ENCODE results near the gene ADCY5.

ADCY5 gene

GRCh38 chr3:123367467-123368154, 81.3 kb downstream of the ADCY5 start:
- no peak for DNase-seq (ENCODE audit: low read depth)

- peak; percentile 32 for DNase-seq (ENCODE audit: low read depth)
Observed at GRCh38 chr3:123365450-123366143, 83.3 kb downstream of the ADCY5 start.

DNA sequence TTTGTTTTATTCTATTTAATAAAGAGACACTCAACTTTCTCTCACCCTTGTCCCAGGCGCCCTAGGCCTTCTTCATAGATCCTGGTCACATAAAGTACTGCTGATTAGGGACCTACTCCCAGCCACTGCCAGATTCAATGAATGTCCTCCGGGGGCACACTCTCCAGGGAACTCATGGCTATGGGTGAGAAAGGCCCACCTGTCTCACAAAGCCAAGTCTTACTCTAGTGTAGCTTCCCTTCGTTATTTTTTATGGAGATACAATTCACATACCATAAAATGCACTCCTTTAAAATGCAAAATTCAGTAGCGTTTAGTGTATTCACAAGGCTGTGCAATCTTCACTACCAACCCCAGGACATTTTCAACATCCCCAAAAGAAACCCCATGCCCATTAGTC, 87.8 kb downstream of the ADCY5 start:
- DNase-seq (ENCODE audit: low read depth), result no peak

DNA sequence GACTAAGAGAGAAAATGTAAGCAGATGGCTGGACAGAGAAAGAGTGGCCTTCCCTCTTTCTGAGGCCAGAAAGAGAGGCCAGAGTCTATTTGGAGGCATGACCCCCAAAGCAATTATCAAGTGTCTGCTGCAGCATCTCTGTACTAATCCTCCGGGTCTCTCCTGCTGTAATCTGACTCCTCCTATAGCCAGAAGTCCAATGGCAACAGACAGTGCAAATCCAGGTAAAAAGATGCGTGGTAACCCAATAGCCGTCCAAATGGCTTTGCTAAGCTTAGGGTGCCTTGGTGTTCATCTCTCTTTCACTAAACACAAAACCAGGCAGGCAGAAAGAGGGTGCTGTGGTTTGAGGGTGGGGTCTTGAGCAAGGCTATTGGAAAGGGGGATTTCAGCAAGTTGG, 91.6 kb downstream of the ADCY5 start:
- no peak for DNase-seq (ENCODE audit: low read depth)

- DNase-seq (ENCODE audit: low read depth), result peak; percentile 57
Observed at GRCh38 chr3:123353850-123354233, 95.0 kb downstream of the ADCY5 start.

- DNase-seq (ENCODE audit: low read depth), result no peak
Observed at GRCh38 chr3:123353227-123353849, 95.6 kb downstream of the ADCY5 start.

- DNase-seq (ENCODE audit: low read depth), result no peak
Observed at GRCh38 chr3:123352134-123352554, 96.7 kb downstream of the ADCY5 start.

DNA sequence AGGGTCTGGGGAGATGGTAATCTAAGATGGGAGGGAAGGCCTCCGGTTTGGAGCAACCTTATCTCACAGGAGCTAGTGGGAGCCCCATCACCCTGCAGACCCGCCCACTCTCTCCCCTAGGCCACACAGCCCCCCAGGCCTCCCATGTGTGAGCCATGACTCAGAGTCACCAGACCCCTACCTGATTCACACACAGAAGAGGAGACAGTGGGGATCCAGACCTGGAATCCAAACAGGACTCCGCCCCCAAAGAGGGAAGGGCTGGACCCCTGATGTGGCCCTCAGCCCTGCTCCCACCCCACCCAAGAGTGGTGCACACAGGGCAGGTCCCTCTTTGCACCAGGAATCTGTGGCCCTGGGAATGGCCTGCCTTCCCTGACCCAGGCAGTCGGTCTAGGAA, 97.4 kb downstream of the ADCY5 start:
- no peak for DNase-seq (ENCODE audit: low read depth)

- DNase-seq (ENCODE audit: low read depth), result no peak
Observed at GRCh38 chr3:123350971-123351370, 97.9 kb downstream of the ADCY5 start.

GRCh38 chr3:123349566-123350435, 99.1 kb downstream of the ADCY5 start:
- DNase-seq (ENCODE audit: low read depth), result no peak

GRCh38 chr3:123349201-123349535, 99.7 kb downstream of the ADCY5 start:
- no peak for DNase-seq (ENCODE audit: low read depth)

DNA sequence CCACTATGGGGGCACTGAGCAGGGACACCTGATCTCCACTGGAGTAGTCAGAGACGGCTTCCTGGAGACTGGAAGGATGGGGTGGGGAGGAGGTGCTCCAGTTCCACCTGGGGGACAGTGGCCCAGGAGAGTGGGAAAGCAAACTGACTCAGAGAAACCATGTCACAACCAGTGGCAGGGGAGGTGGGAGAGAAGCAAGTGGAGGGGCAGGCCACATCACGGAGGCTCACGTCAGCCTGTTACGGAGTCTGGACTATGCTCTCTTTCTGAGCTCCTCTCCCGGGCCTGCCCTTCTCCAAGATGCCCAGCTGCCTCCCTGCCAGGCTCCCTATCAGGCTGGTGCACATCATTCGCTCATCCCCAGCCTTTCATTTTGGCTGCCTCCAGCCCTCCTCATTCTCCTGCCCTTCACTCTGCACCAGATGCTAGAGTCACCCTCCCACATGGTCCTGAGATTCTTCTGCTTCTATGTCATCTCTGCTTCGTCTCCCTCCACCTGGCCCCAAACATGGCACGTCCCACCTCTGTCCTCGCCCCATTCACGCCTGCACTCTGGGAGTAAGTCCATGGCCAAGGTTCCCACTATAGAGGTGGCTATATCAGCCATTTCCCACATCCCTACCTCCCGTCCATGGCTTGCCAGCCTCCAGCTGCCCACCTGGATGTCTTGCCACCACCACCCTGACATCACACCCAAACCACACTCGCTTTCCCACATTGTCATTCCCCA, 100.3 kb downstream of the ADCY5 start:
- no peak for DNase-seq (ENCODE audit: low read depth)

DNA sequence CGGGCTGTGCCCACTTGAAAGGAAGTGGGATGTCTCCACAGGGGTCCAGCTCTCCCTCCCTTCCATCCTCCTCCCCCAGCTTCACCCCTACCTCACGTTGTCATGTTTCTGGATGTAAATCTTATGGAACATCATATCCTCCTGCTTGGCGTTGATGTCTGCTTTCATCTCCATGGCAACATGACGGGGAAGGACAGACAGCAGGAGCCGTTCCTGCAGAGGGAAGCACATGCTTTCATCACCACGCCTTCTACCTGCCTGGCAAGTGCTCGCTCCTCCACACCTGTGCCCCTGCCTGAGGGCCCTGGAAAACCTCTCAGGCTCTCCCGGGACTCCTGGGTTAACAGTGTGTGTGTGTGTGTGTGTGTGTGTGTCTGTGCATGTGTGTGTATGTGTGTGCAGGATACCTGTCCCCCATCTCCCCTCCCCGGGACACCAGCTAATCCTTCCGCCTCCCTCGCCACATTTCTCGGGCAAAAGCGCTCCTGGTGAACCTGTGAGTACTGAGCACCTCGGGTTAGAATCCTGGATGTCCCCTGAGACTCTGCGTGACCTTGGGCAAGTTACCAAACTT, 101.1 kb downstream of the ADCY5 start:
- DNase-seq (ENCODE audit: low read depth), result no peak

DNA sequence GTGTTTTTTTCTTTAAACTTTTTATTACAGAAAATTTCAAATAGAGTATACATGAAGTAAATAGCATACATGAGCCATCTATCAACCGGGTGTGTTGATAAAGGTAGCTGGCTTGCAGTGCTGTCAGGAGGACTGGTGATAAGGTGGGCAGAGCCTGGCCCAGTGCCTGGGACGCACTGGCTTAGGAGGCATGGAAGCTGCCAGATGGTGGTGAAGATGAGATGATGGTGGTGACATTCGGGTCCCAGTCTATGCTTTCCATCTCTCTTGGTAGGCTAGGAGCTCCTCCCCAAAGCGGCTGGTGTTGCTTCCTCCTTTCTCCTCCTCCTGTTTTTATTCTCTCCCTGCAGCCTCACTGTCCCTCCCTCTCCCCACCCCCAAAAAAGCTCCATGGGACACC, 101.7 kb downstream of the ADCY5 start:
- DNase-seq (ENCODE audit: low read depth), result no peak

DNA sequence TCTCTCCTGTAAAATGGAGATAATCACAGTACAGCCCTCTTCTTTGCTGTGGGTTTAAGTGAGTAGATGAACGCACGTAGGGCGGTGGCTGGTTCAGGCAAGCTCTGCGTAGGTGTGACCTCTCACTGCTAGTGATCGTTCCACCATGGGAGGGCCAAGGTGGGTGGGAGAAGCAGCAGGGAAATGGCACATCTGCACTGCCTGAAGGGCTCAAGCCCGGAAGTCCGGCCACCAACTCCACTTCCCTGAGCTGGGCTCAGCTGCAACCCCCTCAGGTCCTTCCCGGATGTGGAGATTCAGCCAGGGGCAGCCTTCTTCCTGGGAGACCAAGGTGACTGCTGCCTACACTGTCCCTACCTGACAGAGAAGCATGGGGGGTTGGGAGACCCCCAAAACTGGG, 102.9 kb downstream of the ADCY5 start:
- no peak for DNase-seq (ENCODE audit: low read depth)

GRCh38 chr3:123344907-123345594, 103.8 kb downstream of the ADCY5 start:
- no peak for DNase-seq (ENCODE audit: low read depth)

DNA sequence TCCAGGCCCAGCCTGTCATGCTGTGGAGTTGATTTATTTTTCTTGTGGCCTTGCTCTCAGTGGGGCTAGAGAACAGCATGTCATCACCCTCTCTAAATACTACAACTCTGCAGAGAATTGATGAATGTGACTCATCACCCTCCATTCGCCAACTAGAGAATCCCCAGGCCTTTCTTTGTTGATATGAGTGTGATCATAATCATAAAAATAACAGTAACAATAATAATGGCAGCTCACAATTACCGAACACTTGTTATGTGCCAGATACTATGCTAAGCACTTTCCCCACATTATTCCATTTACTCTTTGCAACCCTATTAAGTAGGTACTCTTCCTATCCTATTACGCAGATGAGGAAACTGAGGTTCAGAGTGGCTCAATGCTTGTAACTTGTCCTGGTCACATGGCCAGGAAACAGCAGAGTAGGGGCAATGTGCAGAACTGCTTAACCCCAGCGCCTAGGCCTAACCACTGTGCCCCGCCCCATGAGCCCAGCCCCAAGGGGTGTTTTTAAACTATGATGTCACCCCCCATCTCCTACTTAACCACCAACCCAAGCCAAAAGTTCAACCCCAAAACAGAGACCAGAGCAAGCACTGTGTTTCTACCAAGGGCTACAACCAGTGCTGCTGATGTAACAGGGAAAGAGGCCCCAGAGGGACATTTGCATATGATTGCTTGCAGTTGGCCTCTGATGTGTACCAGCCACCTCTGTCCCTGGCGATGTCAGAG, 104.5 kb downstream of the ADCY5 start:
- peak; percentile 75 for DNase-seq (ENCODE audit: low read depth)

DNA sequence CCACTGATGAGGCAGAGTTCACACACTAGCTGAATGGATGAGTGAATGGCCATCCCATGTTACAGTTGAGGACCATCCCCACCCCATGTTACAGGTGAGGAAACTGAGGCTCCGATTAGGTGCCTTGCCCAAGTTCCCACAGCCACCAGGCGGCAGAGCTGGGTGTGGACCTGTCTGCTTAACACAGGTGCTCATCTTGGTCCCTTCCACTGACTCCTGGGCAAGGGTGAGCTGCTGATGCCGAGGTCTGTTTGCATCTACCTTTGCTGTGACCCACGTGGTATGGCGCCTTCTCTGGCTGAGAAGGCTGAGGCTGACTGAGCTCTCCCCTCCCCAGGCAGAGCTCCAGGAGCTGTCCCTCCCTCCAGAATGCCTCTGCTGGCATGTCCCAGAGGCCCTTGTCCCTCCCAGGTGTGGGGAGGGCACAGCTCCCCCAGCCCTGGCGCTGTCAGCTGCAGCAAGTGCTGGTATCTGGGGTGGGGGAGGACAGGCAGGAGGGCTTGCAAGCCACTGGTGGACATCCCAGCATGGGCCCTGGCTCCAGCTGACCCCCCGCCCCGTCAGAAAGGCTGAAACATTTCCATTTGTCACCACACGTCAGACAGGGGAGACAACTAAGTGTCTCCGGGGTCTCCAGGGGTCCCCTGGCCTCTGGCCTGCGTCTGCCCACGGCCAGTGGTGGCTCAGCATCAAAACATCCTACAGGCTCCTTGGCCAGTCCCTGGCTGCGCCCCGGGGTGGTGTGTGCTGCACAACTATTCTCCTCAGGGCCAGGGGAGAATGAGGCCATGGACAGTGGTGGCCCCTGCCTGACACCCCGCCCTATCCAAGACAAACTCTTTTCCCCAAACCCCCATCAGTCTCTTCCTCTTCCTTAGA, 105.4 kb downstream of the ADCY5 start:
- DNase-seq (ENCODE audit: low read depth), result no peak

DNA sequence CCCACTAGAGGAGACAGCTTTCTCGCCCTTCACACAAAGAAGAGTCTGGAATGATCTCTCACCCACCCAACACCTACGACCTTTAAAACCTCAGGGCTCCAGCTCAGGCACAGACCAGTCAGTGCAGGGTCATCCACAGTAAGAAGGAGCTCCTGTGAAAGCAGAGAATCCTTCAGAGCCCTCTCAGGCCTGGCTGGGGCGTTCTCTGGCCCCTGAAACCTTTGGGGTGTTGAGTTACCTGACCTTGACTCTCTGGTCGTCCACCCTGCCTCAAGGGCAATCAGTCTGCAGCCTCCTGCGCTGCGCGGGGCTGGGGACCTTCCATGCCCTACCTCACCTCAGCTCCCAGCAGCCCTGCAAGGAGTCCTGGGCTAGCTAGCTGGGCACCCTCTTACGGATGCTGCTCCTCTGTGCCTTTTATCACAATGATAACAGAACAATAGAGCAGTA, 106.2 kb downstream of the ADCY5 start:
- DNase-seq (ENCODE audit: low read depth), result no peak
